RWPE1 (cell line): ENCODE measurements around the gene LDLRAP1.

Source experiments
- CTCF ChIA-PET: fragments of 350-600 bp; sonication (Branson Sonifier 250); formaldehyde crosslinking; extraction: SDS; loops from one replicate; lab custom pipeline; 2021; lab: Yijun Ruan, JAX
- POLR2A ChIA-PET: fragments of 400-600 bp; formaldehyde crosslinking; extraction: SDS; loops from one replicate; lab custom pipeline; 2020; ENCODE audit warnings: antibody characterized with exemption; ENCODE audit not compliant: low non-redundant PET; lab: Yijun Ruan, JAX
- DNase-seq: peaks from one replicate; pipeline ENCODE4 v3.0.0; 2012; ENCODE audit warnings: low spot score
- H3K27ac ChIP-seq: fragments of 450-650 bp; 2 replicates; pipeline ENCODE4 v1.5.1; 2017
- CTCF ChIP-seq: fragments of 450-650 bp; conservative IDR thresholded peaks from 2 replicates; pipeline ENCODE4 v1.5.1; 2017; ENCODE audit warnings: low read depth, mild to moderate bottlenecking

LDLRAP1 gene

GRCh38 chr1:25524568-25525360 lies 18.6 kb upstream of the LDLRAP1 start:
- DNase-seq = no peak

GRCh38 chr1:25525361-25525688 lies 18.1 kb upstream of the LDLRAP1 start:
- CTCF ChIA-PET = interaction anchor here (0.5 to 0.6 kb wide), 2 partner anchors 23 to 272 kb away, joined by 3 read pairs; no protein-coding TSS in a partner anchor

More at GRCh38 chr1:25524568-25525360, 18.6 kb upstream of the LDLRAP1 start:
- ChIA-PET CTCF (interaction anchor here (0.5 to 0.6 kb wide), 2 partner anchors 23 to 36 kb away, joined by 3 read pairs; no protein-coding TSS in a partner anchor), POLR2A (no interaction called here)
- H3K27ac ChIP-seq = no peak overlapping the region
- TF ChIP-seq CTCF = no peak

GRCh38 chr1:25526753-25527152 lies 16.7 kb upstream of the LDLRAP1 start:
- TF ChIP-seq CTCF = no peak
- POLR2A ChIA-PET = no interaction called here
- no peak for DNase-seq
- CTCF ChIA-PET = interaction anchor here (0.6 to 0.7 kb wide), 3 partner anchors 127 to 651 kb away, joined by 3 to 5 read pairs (median 4); partner anchors contain the start of gene CNKSR1
- H3K27ac ChIP-seq = no peak overlapping the region

More at GRCh38 chr1:25525361-25525688, 18.1 kb upstream of the LDLRAP1 start:
- POLR2A ChIA-PET = no interaction called here
- H3K27ac ChIP-seq = no peak overlapping the region
- DNase-seq = no peak
- no peak for TF ChIP-seq CTCF

- H3K27ac ChIP-seq = peak overlapping the region; percentile 57
- no peak for TF ChIP-seq CTCF
- ChIA-PET POLR2A (no interaction called here), CTCF (interaction anchor here (0.6 to 0.7 kb wide), 3 partner anchors 28 to 650 kb away, joined by 3 to 5 read pairs (median 3); partner anchors contain the start of gene CNKSR1)
- no peak for DNase-seq
Observed at GRCh38 chr1:25527226-25527846, 16.1 kb upstream of the LDLRAP1 start.

GRCh38 chr1:25527946-25528595 lies 15.3 kb upstream of the LDLRAP1 start:
- DNase-seq = no peak
- no peak for TF ChIP-seq CTCF
- ChIA-PET CTCF (interaction anchor here (0.6 kb wide), 1 partner anchor 270 kb away, joined by 4 read pairs; no protein-coding TSS in a partner anchor), POLR2A (no interaction called here)
- H3K27ac ChIP-seq = no peak overlapping the region
